HUES6 (cell line): ENCODE measurements around the gene VPS16.
"Not testable (repeated sequence)": the region's sequence is repeated elsewhere in the genome, so short reads cannot be mapped to it uniquely, and the experiment has no call there.

Source experiments
- H3K27ac ChIP-seq: 2 replicates; pipeline ENCODE4 v1.7.0; 2013; ENCODE audit warnings: low read depth, mild to moderate bottlenecking, low read length, inconsistent platforms
- H3K27me3 ChIP-seq: 2 replicates; pipeline ENCODE4 v1.6.1; 2013; ENCODE audit warnings: low read length; ENCODE audit not compliant: control insufficient read depth, insufficient read depth
- H3K36me3 ChIP-seq: 2 replicates; pipeline ENCODE4 v1.6.1; 2013; ENCODE audit warnings: low read length; ENCODE audit not compliant: control insufficient read depth, insufficient read depth
- H3K4me1 ChIP-seq: 2 replicates; pipeline ENCODE4 v1.6.1; 2013; ENCODE audit warnings: low read length; ENCODE audit not compliant: control insufficient read depth, insufficient read depth
- H3K4me3 ChIP-seq: 2 replicates; pipeline ENCODE4 v1.5.1; 2013; ENCODE audit warnings: low read depth, low read length
- H3K9ac ChIP-seq: one replicate; pipeline ENCODE4 v1.6.1; 2013; ENCODE audit warnings: mild to moderate bottlenecking, low read length
- H3K9me3 ChIP-seq: 2 replicates; pipeline ENCODE4 v1.6.1; 2013; ENCODE audit warnings: low read depth, low read length; ENCODE audit not compliant: control insufficient read depth, insufficient read depth

Gene VPS16

GRCh38 chr20:2820896-2821869 lies 19.4 kb upstream of the VPS16 start:
- Histone ChIP-seq H3K9ac (no peak overlapping the region), H3K36me3 (no peaks in the 10 kb centered on the region), H3K4me3 (peak overlapping the region; percentile 29), H3K27ac (no peak overlapping the region), H3K9me3 (no peaks in the 10 kb centered on the region), H3K27me3 (peaks cover 51% of the 10 kb centered on the region), H3K4me1 (peaks cover 15% of the 10 kb centered on the region)

GRCh38 chr20:2822073-2822472 lies 18.5 kb upstream of the VPS16 start:
- H3K4me3 ChIP-seq = peak overlapping the region; percentile 35

GRCh38 chr20:2825761-2826160 lies 14.8 kb upstream of the VPS16 start:
- H3K4me3 ChIP-seq = no peak overlapping the region
- no peak overlapping the region for H3K27ac ChIP-seq
- no peaks in the 10 kb centered on the region for H3K36me3 ChIP-seq

More at GRCh38 chr20:2822073-2822472, 18.5 kb upstream of the VPS16 start:
- no peaks in the 10 kb centered on the region for H3K36me3 ChIP-seq
- no peaks in the 10 kb centered on the region for H3K9me3 ChIP-seq
- no peak overlapping the region for H3K9ac ChIP-seq
- no peak overlapping the region for H3K27ac ChIP-seq
- H3K4me1 ChIP-seq = peaks cover 15% of the 10 kb centered on the region
- peaks cover 55% of the 10 kb centered on the region for H3K27me3 ChIP-seq

GRCh38 chr20:2826655-2827054 lies 13.9 kb upstream of the VPS16 start:
- Histone ChIP-seq H3K27me3 (peaks cover 25% of the 10 kb centered on the region), H3K36me3 (no peaks in the 10 kb centered on the region), H3K9ac (no peak overlapping the region), H3K4me1 (no peaks in the 10 kb centered on the region), H3K4me3 (no peak overlapping the region), H3K27ac (no peak overlapping the region), H3K9me3 (no peaks in the 10 kb centered on the region)

More at GRCh38 chr20:2825761-2826160, 14.8 kb upstream of the VPS16 start:
- H3K9ac ChIP-seq = no peak overlapping the region
- peaks cover 33% of the 10 kb centered on the region for H3K27me3 ChIP-seq
- peaks cover 4% of the 10 kb centered on the region; the same call in 1 of the 2 replicates for H3K4me1 ChIP-seq
- no peaks in the 10 kb centered on the region for H3K9me3 ChIP-seq

- no peaks in the 10 kb centered on the region for H3K36me3 ChIP-seq
- no peaks in the 10 kb centered on the region for H3K9me3 ChIP-seq
- no peak overlapping the region for H3K9ac ChIP-seq
- H3K4me3 ChIP-seq = no peak overlapping the region
- H3K27ac ChIP-seq = no peak overlapping the region
- peaks cover 17% of the 10 kb centered on the region for H3K27me3 ChIP-seq
- H3K4me1 ChIP-seq = no peaks in the 10 kb centered on the region
Measured at GRCh38 chr20:2829376-2829775, 11.2 kb upstream of the VPS16 start.

- not testable (repeated sequence) for H3K27ac ChIP-seq, H3K9ac ChIP-seq, H3K4me1 ChIP-seq, H3K4me3 ChIP-seq, H3K36me3 ChIP-seq, H3K9me3 ChIP-seq
- H3K27me3 ChIP-seq = peaks cover 12% of the 10 kb centered on the region
Measured at GRCh38 chr20:2831206-2831605, 9.3 kb upstream of the VPS16 start.

- H3K27me3 ChIP-seq = peaks cover 6% of the 10 kb centered on the region
- no peaks in the 10 kb centered on the region for H3K9me3 ChIP-seq
- H3K9ac ChIP-seq = no peak overlapping the region
- H3K27ac ChIP-seq = no peak overlapping the region
- H3K4me3 ChIP-seq = no peak overlapping the region
- H3K4me1 ChIP-seq = no peaks in the 10 kb centered on the region
- peaks cover 21% of the 10 kb centered on the region; the same call in 1 of the 2 replicates for H3K36me3 ChIP-seq
Measured at GRCh38 chr20:2833761-2834160, 6.8 kb upstream of the VPS16 start.

- Histone ChIP-seq H3K27ac (no peak overlapping the region), H3K9ac (no peak overlapping the region)
Measured at GRCh38 chr20:2834401-2835110, 6.0 kb upstream of the VPS16 start.

GRCh38 chr20:2835331-2835796 lies 5.2 kb upstream of the VPS16 start:
- no peaks in the 10 kb centered on the region for H3K9me3 ChIP-seq
- no peaks in the 10 kb centered on the region for H3K4me1 ChIP-seq
- no peak overlapping the region for H3K27ac ChIP-seq
- peaks cover 22% of the 10 kb centered on the region; the same call in 1 of the 2 replicates for H3K36me3 ChIP-seq
- H3K27me3 ChIP-seq = peaks cover 15% of the 10 kb centered on the region
- H3K4me3 ChIP-seq = no peak overlapping the region
- no peak overlapping the region for H3K9ac ChIP-seq

More at GRCh38 chr20:2834401-2835110, 6.0 kb upstream of the VPS16 start:
- Histone ChIP-seq H3K9me3 (no peaks in the 10 kb centered on the region), H3K36me3 (peaks cover 22% of the 10 kb centered on the region; the same call in 1 of the 2 replicates), H3K4me1 (no peaks in the 10 kb centered on the region), H3K4me3 (no peak overlapping the region), H3K27me3 (peaks cover 8% of the 10 kb centered on the region)

GRCh38 chr20:2836035-2836434 lies 4.5 kb upstream of the VPS16 start:
- no peak overlapping the region for H3K9ac ChIP-seq
- H3K27me3 ChIP-seq = peaks cover 15% of the 10 kb centered on the region
- H3K36me3 ChIP-seq = peaks cover 22% of the 10 kb centered on the region; the same call in 1 of the 2 replicates
- no peaks in the 10 kb centered on the region for H3K9me3 ChIP-seq
- no peak overlapping the region for H3K27ac ChIP-seq
- no peak overlapping the region for H3K4me3 ChIP-seq
- H3K4me1 ChIP-seq = no peaks in the 10 kb centered on the region
